Caco-2 (cell line): ENCODE data around the gene TSPAN1. TPM values are rescaled to one million over a fixed set of nuclear protein-coding genes. Genes with fewer than 3 reads are reported as not detected.

ENCODE experiments used
- BruUV-seq: library from RNA; stranded (reverse); fragments of 400-500 nt; replicated peaks from 2 replicates; lab custom pipeline; 2021; lab: Mats Ljungman, UMichigan
- CTCF ChIA-PET: fragments of 300-600 bp; sonication (Branson Sonifier 250); formaldehyde crosslinking; loops from one replicate; lab custom pipeline; 2022; ENCODE audit warnings: antibody characterized with exemption; lab: Charles Lee
- POLR2A ChIA-PET: fragments of 300-600 bp; sonication (Branson Sonifier 250); formaldehyde crosslinking; loops from one replicate; lab custom pipeline; 2022; ENCODE audit warnings: antibody characterized with exemption; lab: Charles Lee
- DNase-seq, 2 experiments: peaks; one replicate each; pipeline versions ENCODE4 v3.0.0 to v3.0.0-alpha.2; 2020 to 2022
- H3K27me3 ChIP-seq: replicated peaks from 2 replicates; pipeline ENCODE4 v1.6.0; 2011; ENCODE audit warnings: low read length; ENCODE audit not compliant: control insufficient read depth, insufficient read depth
- H3K36me3 ChIP-seq: 2 replicates; pipeline ENCODE4 v1.5.1; 2011; ENCODE audit warnings: low read length; ENCODE audit not compliant: control insufficient read depth, insufficient read depth
- H3K4me1 ChIP-seq: fragments of 250-450 bp; sonication (Bioruptor Pico); 2 replicates; pipeline ENCODE4 v1.5.1; 2020; ENCODE audit warnings: mild to moderate bottlenecking
- H3K4me3 ChIP-seq: 2 replicates; pipeline ENCODE4 v1.5.1; 2011; ENCODE audit warnings: low read depth, mild to moderate bottlenecking, control low read depth, low read length
- H3K9me3 ChIP-seq: fragments of 250-450 bp; sonication (Bioruptor Pico); 2 replicates; pipeline ENCODE4 v1.5.1; 2020; ENCODE audit warnings: mild to moderate bottlenecking, moderate library complexity
- H3K27ac Mint-ChIP-seq: one replicate; pipeline ENCODE4 v1.8.0; 2022; ENCODE audit warnings: mixed read lengths; ENCODE audit not compliant: unreplicated experiment
- H3K27me3 Mint-ChIP-seq: one replicate; pipeline ENCODE4 v1.8.0; 2022; ENCODE audit warnings: mixed read lengths; ENCODE audit not compliant: insufficient read depth, unreplicated experiment
- H3K36me3 Mint-ChIP-seq: one replicate; pipeline ENCODE4 v1.8.0; 2022; ENCODE audit warnings: mild to moderate bottlenecking, mixed read lengths; ENCODE audit not compliant: insufficient read depth, unreplicated experiment
- H3K4me1 Mint-ChIP-seq: one replicate; pipeline ENCODE4 v1.8.0; 2022; ENCODE audit warnings: low read depth, mixed read lengths; ENCODE audit not compliant: unreplicated experiment
- H3K4me3 Mint-ChIP-seq: one replicate; pipeline ENCODE4 v1.8.0; 2022; ENCODE audit warnings: mild to moderate bottlenecking, moderate library complexity, mixed read lengths; ENCODE audit not compliant: unreplicated experiment
- H3K9me3 Mint-ChIP-seq: one replicate; pipeline ENCODE4 v1.8.0; 2022; ENCODE audit warnings: mixed read lengths; ENCODE audit not compliant: unreplicated experiment
- intact Hi-C: fragments of 100-400 bp; cut with micrococcal nuclease; formaldehyde crosslinking; loops from one replicate; pipeline ENCODE4 v1.10.0; 2022; ENCODE audit not compliant: unreplicated experiment
- total RNA-seq: library from RNA; stranded (reverse); gene quantifications from 2 replicates; pipeline ENCODE4 v1.2.3, GENCODE V29; 2022
- TF ChIP-seq, protein P1 (sequence below), 2 experiments: fragments of 200-600 bp in 1 of 2; IDR thresholded peaks; 1 replicate in 1 of 2; 2 replicates in 1 of 2; pipeline versions ENCODE4 v1.5.1 to v1.8.0; 2011 to 2022; ENCODE audit warnings: antibody characterized with exemption in 1 of 2, control low read depth in 1 of 2, inconsistent platforms in 1 of 2, low read depth in 1 of 2, low read length in 1 of 2, mild to moderate bottlenecking in 1 of 2, moderate library complexity in 1 of 2; ENCODE audit not compliant: insufficient read depth in 1 of 2, severe bottlenecking in 1 of 2, unreplicated experiment in 1 of 2

Gene TSPAN1
- total RNA-seq, 1 experiment from 2014 or later: 0.34 TPM

- Histone ChIP-seq H3K4me1 (no peaks in the 10 kb centered on the region), H3K4me3 (no peak overlapping the region), H3K36me3 (no peaks in the 10 kb centered on the region), H3K9me3 (no peaks in the 10 kb centered on the region), H3K27me3 (no peaks in the 10 kb centered on the region)
- Mint-ChIP-seq H3K27ac (no peak overlapping the region), H3K27me3 (no peaks in the 10 kb centered on the region), H3K9me3 (no peaks in the 10 kb centered on the region), H3K36me3 (no peaks in the 10 kb centered on the region), H3K4me3 (no peak overlapping the region), H3K4me1 (no peaks in the 10 kb centered on the region)
- ChIA-PET POLR2A (no interaction called here), CTCF (no interaction called here)
- intact Hi-C loops: no loop called here
- TF ChIP-seq, protein P1, sequence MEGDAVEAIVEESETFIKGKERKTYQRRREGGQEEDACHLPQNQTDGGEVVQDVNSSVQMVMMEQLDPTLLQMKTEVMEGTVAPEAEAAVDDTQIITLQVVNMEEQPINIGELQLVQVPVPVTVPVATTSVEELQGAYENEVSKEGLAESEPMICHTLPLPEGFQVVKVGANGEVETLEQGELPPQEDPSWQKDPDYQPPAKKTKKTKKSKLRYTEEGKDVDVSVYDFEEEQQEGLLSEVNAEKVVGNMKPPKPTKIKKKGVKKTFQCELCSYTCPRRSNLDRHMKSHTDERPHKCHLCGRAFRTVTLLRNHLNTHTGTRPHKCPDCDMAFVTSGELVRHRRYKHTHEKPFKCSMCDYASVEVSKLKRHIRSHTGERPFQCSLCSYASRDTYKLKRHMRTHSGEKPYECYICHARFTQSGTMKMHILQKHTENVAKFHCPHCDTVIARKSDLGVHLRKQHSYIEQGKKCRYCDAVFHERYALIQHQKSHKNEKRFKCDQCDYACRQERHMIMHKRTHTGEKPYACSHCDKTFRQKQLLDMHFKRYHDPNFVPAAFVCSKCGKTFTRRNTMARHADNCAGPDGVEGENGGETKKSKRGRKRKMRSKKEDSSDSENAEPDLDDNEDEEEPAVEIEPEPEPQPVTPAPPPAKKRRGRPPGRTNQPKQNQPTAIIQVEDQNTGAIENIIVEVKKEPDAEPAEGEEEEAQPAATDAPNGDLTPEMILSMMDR (IDR thresholded peaks at IDR 0.05; ENCODE audit: insufficient read depth in 1 of 2, low read depth in 1 of 2, low read length in 1 of 2, severe bottlenecking in 1 of 2, unreplicated experiment in 1 of 2): no peak
- no TSS peak for BruUV-seq
- DNase-seq: no peak
Measured at GRCh38 chr1:46211051-46211450, 36.2 kb downstream of the TSPAN1 start.

DNA sequence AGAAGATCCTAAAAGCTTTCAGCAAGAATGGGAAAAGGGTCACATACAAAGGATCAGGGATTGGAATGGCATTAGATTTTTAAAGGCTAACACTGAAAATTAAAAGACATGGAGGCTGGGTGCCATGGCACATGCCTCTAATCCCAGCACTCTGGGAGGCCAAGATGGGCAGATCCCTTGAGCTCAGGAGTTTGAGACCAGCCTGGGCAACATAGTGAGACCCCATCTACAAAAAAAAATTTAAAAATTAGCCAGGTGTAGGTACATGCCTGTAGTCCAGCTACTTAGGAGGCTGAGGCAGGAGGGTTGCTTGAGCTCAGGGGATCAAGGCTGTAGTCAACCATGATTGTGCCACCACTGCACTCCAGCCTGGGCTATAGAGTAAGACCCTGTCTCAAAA is 40.6 kb downstream of the TSPAN1 start:
- no peaks in the 10 kb centered on the region for H3K36me3 ChIP-seq
- no peaks in the 10 kb centered on the region for H3K4me1 Mint-ChIP-seq
- TF ChIP-seq, protein P1 (IDR thresholded peaks at IDR 0.05; ENCODE audit: insufficient read depth in 1 of 2, low read depth in 1 of 2, low read length in 1 of 2, severe bottlenecking in 1 of 2, unreplicated experiment in 1 of 2): no peak
- H3K27ac Mint-ChIP-seq: no peak overlapping the region
- no peaks in the 10 kb centered on the region for H3K9me3 Mint-ChIP-seq
- H3K4me1 ChIP-seq: no peaks in the 10 kb centered on the region
- H3K4me3 Mint-ChIP-seq: no peak overlapping the region
- no peaks in the 10 kb centered on the region for H3K27me3 Mint-ChIP-seq
- no peaks in the 10 kb centered on the region for H3K27me3 ChIP-seq
- no peak for DNase-seq
- no peaks in the 10 kb centered on the region for H3K9me3 ChIP-seq
- CTCF ChIA-PET: no interaction called here
- H3K36me3 Mint-ChIP-seq: no peaks in the 10 kb centered on the region
- H3K4me3 ChIP-seq: no peak overlapping the region
- POLR2A ChIA-PET: no interaction called here
- BruUV-seq: no TSS peak
- intact Hi-C loops: no loop called here

GRCh38 chr1:46218443-46218842 is 43.6 kb downstream of the TSPAN1 start:
- CTCF ChIA-PET: no interaction called here
- DNase-seq: no peak
- H3K27ac Mint-ChIP-seq: no peak overlapping the region
- BruUV-seq: no TSS peak
- TF ChIP-seq, protein P1 (IDR thresholded peaks at IDR 0.05; ENCODE audit: insufficient read depth in 1 of 2, low read depth in 1 of 2, low read length in 1 of 2, severe bottlenecking in 1 of 2, unreplicated experiment in 1 of 2): no peak
- H3K4me1 Mint-ChIP-seq: no peaks in the 10 kb centered on the region
- H3K9me3 ChIP-seq: no peaks in the 10 kb centered on the region
- intact Hi-C loops: no loop called here
- no peaks in the 10 kb centered on the region for H3K27me3 ChIP-seq
- no peaks in the 10 kb centered on the region for H3K36me3 Mint-ChIP-seq
- POLR2A ChIA-PET: no interaction called here
- H3K27me3 Mint-ChIP-seq: no peaks in the 10 kb centered on the region
- H3K4me1 ChIP-seq: no peaks in the 10 kb centered on the region; the same call in 1 of the 2 replicates
- no peaks in the 10 kb centered on the region for H3K9me3 Mint-ChIP-seq
- H3K4me3 ChIP-seq: no peak overlapping the region
- no peaks in the 10 kb centered on the region for H3K36me3 ChIP-seq
- no peak overlapping the region for H3K4me3 Mint-ChIP-seq
